AG04449 (cell line): ENCODE results near the gene SLC29A2.
A peak's percentile ranks its signal among the peaks of the same experiment; 100 is the strongest.
"Not testable (repeated sequence)": the region's sequence is repeated elsewhere in the genome, so short reads cannot be mapped to it uniquely, and the experiment has no call there.

Experiments
- CTCF ChIA-PET: fragments of 350-600 bp; formaldehyde crosslinking; extraction: SDS; loops from one replicate; lab custom pipeline; 2021; ENCODE audit warnings: antibody characterized with exemption; lab: Yijun Ruan, JAX
- POLR2A ChIA-PET: fragments of 400-600, 350-600 bp; formaldehyde crosslinking; extraction: SDS; loops from one replicate; lab custom pipeline; 2020; ENCODE audit warnings: antibody characterized with exemption, inconsistent platforms; lab: Yijun Ruan, JAX
- DNase-seq: peaks from one replicate; pipeline ENCODE4 v3.0.0-alpha.2; 2010; ENCODE audit warnings: low read depth, low spot score
- H3K4me3 ChIP-seq: 2 replicates; pipeline ENCODE4 v1.5.1; 2011; ENCODE audit warnings: low read depth, mild to moderate bottlenecking, control low read depth, low read length
- CTCF ChIP-seq: IDR thresholded peaks from one replicate; pipeline ENCODE4 v1.5.1; 2011; ENCODE audit warnings: mild to moderate bottlenecking, moderate library complexity, low read length, control low read depth, inconsistent platforms; ENCODE audit not compliant: insufficient read depth; ENCODE audit errors: missing control alignments

The SLC29A2 gene

GRCh38 chr11:66388780-66389386 lies 17.3 kb upstream of the SLC29A2 start:
- no peak for DNase-seq
- peak; percentile 77 for TF ChIP-seq CTCF
- CTCF ChIA-PET: interaction anchor here (0.7 to 37.4 kb wide), 41 partner anchors 9 to 290 kb away, joined by 3 to 1169 read pairs (median 7); partner anchors contain the start of genes B4GAT1, MRPL11, NPAS4 and PELI3

GRCh38 chr11:66386171-66387069 lies 14.9 kb upstream of the SLC29A2 start:
- no peak for DNase-seq
- H3K4me3 ChIP-seq: peak overlapping the region; percentile 35
- peak; percentile 87 for TF ChIP-seq CTCF
- ChIA-PET POLR2A (interaction anchor here (1.2 kb wide), 1 partner anchor 73 kb away, joined by 4 read pairs; no protein-coding TSS in a partner anchor), CTCF (interaction anchor here (0.7 to 11.1 kb wide), 57 partner anchors 12 to 440 kb away, joined by 3 to 260 read pairs (median 6); partner anchors contain the start of genes BRMS1, DPP3, MRPL11 and NPAS4)

More at GRCh38 chr11:66388780-66389386, 17.3 kb upstream of the SLC29A2 start:
- no peak overlapping the region for H3K4me3 ChIP-seq
- POLR2A ChIA-PET: interaction anchor here (1.3 kb wide), 1 partner anchor 76 kb away, joined by 6 read pairs; no protein-coding TSS in a partner anchor

- ChIA-PET CTCF (interaction anchor here (0.9 to 11.1 kb wide), 12 partner anchors 11 to 73 kb away, joined by 3 to 260 read pairs (median 23); partner anchors contain the start of genes MRPL11 and SLC29A2), POLR2A (interaction anchor here (0.7 kb wide), 2 partner anchors 148 to 168 kb away, joined by 3 read pairs; no protein-coding TSS in a partner anchor)
- H3K4me3 ChIP-seq, DNase-seq: not testable (repeated sequence)
Observed at GRCh38 chr11:66384316-66384715, 12.8 kb upstream of the SLC29A2 start.

- not testable (repeated sequence) for DNase-seq
Observed at GRCh38 chr11:66380264-66380663, 8.7 kb upstream of the SLC29A2 start.

GRCh38 chr11:66373690-66374287 lies 2.2 kb upstream of the SLC29A2 start:
- POLR2A ChIA-PET, H3K4me3 ChIP-seq, DNase-seq: not testable (repeated sequence)
- CTCF ChIA-PET: interaction anchor here (2.3 to 10.1 kb wide), 2 partner anchors 14 to 26 kb away, joined by 10 to 197 read pairs; no protein-coding TSS in a partner anchor

More at GRCh38 chr11:66380264-66380663, 8.7 kb upstream of the SLC29A2 start:
- CTCF ChIA-PET: interaction anchor here (0.8 to 2.8 kb wide), 5 partner anchors 9 to 69 kb away, joined by 3 to 32 read pairs (median 5); partner anchors contain the start of gene SLC29A2
- H3K4me3 ChIP-seq, POLR2A ChIA-PET: not testable (repeated sequence)

- H3K4me3 ChIP-seq: no peak overlapping the region
- no peak for DNase-seq
- ChIA-PET POLR2A (no interaction called here), CTCF (interaction anchor here (1.3 to 10.1 kb wide), 3 partner anchors 10 to 27 kb away, joined by 7 to 197 read pairs (median 10); no protein-coding TSS in a partner anchor)
- no peak for TF ChIP-seq CTCF
Observed at GRCh38 chr11:66373265-66373664, 1.7 kb upstream of the SLC29A2 start.
